UCSD-AML1 (cell line): ENCODE measurements around the gene YPEL1.
"Not testable (repeated sequence)": the region's sequence is repeated elsewhere in the genome, so short reads cannot be mapped to it uniquely, and the experiment has no call there.

Source experiments
- DNase-seq: peaks from one replicate; lab custom pipeline; 2025; ENCODE audit not compliant: unreplicated experiment; lab: John Stamatoyannopoulos, UW

Gene YPEL1

DNA sequence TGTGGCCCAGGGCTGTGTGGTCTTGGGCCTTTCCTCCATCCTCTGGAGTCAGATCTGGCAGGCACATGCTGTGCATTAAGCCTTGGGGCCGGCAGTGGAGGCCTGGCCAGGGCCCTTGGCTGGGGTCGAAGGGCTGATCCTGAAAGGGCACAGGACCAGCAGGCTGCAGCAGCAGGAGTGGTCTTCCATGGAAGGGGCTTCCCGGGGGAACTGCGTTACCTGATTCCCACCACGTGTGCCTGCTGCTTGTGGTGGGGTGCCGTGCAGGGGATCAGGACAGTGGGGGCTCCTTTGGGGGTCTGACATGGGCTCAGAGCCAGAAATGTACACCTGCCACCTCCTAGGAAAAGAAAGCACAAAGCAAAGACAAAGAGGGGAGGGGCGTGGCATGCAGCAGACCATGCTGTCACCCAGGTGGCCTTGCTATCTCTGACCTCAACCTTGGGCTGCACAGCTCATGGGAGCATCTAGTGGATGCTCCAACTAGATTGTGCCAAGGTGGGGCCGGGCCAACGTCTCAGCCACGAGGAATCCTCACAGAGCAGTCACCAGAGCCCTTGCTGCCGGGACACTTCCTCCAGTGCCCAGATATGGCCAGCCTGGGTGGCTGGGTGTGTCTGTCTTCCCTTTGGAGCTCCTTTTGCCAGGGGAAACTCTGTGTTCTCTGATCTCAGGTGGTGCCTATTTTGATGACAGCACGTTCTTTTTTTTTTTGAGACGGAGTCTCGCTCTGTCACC, 17.9 kb upstream of the YPEL1 start:
- no peak for DNase-seq

DNA sequence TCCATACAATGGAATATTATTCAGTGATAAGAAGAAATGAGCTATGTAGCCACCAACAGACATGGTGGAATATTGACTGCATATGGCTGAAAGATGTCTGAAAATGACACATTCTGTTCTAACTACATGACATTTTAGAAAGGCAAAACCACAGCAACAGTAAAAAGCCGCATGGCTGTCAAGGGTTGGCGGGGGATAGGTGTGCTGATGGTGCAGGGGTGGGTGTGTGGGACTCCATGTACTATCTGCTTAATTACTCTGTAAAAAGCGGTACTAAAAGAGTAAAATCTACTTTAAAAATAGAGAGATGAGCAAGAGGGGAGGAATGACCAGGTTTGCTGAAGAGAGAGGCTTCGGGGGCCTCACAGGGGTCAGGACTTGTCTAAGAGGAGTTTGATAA, 16.7 kb upstream of the YPEL1 start:
- no peak for DNase-seq

DNA sequence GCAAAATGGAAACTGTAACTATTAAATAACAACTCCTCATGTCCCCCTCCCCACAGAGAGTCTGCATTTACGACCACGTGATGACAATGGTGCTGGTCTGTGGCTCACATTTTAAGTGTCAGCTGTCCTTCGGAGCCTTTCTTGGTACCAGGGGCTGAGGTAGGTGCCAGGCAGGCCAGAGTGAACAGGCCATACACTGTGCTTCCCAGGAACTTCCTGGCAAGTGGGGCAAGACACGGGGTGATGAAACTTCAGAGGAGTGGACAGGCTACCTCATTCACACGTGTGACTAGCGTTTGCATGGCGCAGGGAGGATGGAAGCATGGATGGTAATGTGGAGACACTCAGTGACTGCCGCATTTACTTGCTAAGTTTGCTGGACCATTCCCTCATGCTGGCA, 10.4 kb upstream of the YPEL1 start:
- DNase-seq = no peak

DNA sequence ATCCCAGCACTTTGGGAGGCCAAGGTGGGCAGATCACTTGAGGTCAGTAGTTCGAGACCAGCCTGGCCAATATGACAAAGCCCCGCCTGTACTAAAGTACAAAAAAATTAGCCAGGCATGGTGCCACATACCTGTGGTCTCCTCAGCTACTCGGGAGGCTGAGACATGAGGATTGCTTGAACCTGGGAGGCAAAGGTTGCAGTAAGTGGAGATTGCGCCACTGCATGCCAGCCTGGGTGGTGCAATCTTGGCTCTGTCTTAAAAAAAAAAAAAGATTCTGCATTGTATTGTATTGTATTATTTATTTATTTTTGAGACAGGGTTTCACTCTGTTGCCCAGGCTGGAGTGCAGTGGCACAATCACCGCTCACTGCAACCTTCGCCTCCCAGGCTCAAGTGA, 9.3 kb upstream of the YPEL1 start:
- DNase-seq = not testable (repeated sequence)

DNA sequence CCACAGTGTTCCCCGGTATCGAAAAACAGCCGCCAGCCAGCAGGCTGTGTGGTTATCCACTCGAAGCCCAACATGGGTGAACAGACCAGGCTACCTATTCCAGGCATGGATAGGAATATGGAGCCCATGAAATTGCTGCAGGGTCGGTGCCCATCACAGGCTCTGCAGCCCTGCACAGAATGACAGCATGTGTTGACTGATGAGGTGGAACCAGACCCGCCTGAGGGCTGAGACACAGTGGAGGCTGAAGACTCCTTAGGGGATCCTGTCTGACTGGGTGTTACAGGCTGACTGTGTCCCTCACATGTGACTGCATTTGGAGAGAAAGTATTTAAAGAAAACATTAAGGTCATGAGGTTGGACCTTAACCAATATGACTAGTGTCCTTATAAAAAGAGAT, 6.2 kb upstream of the YPEL1 start:
- no peak for DNase-seq

DNA sequence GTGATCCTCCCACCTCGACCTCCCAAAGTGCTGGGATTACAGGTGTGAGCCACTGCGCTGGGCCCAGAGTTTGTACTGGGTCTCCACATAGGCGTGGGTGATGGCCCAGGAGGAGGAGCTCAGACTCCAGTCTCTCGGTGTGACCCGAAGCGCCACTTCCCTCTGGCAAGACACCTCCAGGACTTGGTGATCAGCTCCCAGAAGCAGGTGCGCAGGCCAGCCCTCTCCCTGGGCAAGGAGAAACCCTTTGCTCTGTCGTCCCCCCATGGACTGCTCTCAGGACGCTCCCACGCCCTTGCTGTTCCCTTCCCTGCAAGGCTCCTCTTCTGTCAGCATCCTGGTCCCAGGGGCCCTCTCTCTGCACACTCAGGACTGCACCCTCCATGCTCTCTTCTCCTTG, 5.5 kb upstream of the YPEL1 start:
- DNase-seq = no peak

DNA sequence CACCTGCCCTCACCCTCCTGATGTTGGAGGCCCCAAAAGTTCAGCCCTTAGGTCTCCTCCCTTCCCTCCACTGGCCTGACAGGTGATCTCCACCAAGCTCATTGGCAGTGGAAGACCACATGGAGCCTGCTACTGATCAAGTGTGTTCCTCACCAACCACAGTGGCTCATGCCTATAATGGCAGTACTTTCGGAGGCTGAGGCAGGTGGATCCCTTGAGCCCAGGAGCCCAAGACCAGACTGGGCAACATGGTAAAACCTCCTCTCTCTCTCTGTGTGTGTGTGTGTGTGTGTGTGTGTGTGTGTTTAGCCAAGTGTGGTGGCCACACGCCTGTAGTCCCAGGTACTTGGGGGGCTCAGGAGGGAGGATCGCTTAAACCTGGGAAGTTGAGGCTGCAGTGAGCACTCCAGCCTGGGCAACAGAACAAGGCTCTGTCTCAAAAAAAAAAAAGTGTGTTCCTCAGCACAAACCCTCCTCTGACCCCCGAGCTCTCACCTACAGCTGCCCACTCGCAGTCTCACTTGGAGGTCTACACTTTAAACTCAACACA, 4.3 kb upstream of the YPEL1 start:
- DNase-seq = no peak

DNA sequence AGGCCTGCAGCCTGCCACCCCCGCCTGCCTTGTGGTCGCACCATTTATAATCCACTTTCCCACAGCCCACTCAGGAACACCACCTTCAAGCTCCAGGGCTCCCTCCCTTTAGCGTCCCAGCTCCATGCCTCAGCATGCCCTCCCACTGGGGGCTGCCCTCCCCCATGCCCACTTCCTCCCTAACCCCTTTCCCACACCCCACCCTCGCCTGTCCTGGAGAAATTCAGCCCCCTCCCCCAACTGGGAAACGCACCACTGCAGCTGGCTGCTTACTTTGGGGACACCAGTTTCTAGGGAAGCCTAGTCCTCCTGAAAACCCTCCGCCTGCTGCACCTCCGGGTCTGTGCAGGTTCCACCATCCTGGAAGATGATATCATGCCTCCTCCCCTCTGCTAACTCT, 3.4 kb upstream of the YPEL1 start:
- no peak for DNase-seq

DNA sequence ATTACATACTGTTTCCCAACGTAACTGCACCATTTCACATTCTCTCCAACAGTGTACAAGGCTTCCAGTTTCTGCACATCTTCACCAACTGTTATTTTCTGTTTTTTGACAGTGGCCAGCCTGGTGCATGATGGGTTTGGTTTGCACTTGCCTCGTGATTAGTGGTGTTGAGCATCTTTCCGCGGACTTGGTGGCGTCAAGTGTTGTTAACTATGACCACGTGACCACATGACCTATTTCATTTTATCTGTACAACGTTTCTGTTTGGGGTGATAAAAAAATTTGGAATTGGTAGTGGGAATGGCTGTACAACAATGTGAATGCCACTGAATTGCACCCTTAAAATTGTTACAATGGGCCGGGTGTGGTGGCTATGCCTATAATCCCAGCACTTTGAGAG, 2.5 kb upstream of the YPEL1 start:
- no peak for DNase-seq

DNA sequence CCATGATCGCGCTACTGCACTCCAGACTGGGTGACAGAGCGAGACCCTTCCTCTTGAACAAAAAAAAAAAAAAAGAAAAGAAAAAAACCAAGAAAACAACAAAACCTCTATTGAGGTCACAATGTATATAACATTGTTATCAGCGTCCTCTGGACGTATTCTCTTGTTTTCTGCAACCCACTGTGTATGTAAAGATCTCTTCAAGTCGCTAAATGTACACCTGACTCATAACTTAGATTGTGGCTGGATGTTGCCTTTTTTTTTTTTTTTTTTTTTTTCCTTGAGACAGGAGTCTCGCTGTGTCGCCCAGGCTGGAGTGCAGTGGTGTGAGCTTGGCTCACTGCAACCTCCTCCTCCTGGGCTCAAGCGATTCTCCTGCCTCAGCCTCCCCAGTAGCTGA, 1.4 kb upstream of the YPEL1 start:
- no peak for DNase-seq

DNA sequence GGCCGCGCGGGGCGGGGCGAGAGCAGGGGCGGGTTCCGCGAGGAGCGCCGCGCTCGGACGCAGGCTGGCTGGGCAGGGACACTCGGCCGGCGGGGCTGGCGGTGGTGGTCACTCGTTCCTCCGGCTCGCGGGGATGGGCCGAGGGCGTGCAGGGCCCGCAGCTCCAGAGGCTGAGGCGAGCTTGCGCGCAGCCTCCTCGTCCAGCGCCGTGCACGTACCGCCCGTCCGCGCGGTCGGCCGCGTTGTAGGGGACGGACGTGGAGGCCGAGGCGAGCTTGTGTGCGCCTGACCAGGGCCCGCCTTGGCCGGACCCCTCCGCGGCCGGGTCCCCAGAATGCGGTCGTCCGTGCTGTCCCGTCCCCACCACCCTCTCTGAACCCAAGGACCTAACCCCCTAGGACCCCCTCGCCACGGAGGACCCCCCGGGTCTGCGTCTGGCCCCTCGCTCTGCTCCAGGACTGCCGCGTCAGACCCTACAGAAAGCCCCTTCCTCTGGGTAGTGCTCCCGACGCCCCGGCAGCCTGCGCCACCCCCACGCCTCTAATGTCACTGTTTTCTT, 569 bp upstream of the YPEL1 start:
- DNase-seq = no peak

DNA sequence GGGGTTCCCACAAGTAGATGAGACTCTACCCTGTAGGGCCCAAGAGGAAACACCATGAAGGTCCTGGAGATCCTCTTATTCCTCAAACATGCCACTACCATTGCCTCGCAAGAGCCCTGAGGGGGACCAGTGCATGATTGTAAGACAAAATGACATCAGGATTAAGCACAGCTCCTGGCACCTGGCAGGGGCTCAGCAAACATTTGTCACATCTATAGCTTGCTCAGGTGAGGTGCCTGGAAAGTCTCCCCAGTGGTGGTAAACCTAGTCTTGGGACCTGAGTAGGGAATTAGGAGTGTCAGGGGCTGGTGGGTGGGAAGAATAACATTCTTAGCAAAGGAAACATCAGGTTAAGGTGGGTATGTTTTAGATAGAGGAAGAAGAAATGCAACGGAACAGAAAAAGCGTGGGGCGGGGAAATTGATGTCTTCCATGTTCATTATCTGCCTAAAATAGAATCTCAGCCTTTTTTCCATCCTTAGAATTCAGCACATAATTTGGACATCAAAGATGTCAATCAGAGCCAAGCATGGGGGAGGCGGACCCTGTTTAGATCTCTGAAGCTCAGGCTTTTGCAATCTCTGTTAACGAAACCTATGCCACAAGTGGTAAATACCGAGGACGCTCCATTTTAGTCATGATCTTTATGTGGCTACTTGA, 924 bp downstream of the YPEL1 start:
- no peak for DNase-seq

DNA sequence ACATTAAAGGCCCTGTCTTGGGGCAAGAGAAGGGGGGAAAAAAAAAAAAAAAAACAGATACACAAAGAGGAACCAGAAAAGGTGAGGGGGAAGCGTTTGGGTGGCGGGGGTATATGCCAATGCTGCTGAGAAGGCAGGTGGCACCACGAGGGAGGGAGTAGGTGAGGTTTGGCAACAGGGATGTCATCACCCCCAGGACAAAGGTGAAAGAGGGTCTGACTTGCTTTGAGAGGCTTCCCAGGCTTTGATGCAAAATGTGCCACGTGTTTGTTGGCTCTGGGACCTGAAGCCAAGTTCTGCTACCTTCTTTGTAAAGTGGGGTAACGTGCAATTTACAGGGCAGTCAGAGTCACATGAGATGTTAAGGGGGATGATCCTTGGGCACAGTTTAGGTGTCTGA, 4.1 kb downstream of the YPEL1 start:
- no peak for DNase-seq

DNA sequence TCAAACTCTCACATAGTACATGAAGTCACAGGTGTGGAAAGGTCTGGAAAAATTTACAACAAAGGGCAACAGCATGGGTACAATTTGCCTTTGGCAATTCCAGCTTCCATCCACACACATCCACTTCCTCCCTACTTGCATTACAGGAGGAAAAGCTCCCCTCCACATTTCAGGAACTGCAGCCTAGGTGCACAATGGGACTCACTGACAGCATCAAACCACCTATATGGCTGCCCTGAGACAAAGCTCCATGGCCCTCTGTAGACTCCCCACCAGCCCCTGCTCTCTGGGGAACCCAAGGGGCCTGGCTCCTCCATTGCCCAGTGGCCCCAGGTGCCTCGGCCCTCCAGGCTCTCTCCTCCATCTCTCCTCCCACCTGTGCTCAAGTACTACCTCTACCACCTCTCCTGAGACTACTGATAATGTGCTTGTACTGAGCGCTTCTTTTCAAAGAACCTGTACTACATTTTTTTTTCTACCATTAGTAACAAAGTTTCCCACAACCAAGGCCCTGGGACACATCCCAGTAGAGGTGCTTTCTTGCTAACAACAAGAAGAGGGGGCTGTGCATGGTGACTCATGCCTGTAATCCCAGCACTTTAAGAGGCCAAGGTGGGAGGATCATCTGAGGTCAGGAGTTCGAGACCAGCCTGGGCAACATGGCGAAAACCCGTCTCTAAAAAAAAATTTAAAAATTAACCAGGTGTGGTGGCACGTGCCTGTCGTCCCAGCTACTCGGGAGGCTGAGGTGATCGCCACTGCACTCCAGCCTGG, 4.9 kb downstream of the YPEL1 start:
- DNase-seq = no peak

DNA sequence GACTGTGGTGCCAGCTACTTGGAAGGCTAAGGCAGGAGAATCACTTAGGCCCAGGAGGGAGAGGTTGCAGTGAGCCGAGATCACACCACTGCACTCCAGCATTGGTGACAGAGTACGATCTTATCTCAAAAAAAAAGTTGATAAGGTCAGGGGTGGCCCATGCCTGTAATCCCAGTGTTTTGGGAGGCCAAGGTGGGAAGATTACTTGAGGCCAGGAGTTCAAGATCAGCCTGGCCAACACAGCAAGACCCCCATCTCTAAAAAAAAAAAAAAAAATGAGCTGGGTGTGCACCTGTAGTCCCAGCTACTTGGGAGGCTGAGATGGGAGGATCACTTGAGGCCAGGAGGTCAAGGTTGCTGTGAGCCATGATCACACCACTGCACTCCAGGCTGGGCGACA, 6.4 kb downstream of the YPEL1 start:
- not testable (repeated sequence) for DNase-seq

DNA sequence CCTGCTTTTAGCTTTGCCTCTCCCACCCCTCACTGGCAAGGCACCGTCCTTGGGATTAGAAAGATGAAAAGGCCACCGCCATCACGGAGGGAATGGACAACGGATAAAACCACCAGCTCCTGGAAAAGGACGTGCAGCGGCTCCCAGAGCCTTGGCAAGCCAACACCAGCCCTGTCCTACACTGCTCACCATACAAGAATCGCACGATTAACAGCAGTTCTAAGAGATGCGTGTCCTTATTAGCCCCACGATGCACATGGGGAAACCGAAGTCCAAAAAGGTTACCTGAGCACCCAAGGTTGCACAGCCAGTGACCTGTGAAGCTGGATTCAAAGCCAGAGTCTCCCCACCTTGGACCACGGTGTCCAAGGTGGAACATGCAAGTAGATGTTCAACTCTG, 7.3 kb downstream of the YPEL1 start:
- no peak for DNase-seq

DNA sequence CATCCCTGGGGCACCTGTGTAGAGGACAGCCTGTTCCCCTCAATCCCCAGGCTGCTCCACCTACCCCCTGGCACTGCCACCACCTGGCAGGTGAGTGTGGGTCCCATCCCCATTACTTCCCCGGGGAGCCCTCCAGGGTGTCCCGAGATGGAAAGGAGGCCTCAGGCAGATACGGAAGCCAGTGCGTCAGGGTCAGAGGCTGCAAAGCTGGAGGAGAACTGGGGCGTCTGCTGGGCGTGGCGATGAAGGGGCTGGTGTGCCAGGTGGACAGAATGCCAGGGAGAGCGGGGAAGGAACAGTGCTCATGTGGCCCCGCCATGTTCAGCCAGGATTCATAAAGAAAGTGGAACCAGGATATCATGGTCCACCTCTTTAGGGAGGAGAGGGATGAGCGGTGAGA, 7.8 kb downstream of the YPEL1 start:
- DNase-seq = no peak

DNA sequence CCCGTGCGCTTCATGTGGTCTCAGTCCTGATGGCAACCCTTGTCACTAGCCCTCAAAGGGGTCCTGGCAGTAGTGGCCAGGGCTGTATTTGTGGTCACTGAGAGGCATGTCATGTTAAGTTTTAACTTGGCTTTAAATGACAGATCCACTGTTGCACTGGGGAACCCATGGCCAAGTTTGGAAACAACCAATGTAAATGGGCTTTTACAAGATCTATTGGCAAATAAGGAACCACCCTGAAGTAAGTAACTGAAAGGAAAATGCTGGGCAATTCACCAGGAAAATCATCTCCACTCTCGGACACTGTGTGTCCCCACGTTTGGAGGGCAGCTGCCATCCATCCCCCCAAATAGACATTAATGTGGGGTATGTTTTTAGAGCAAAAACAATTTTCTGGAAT, 8.4 kb downstream of the YPEL1 start:
- DNase-seq = no peak

DNA sequence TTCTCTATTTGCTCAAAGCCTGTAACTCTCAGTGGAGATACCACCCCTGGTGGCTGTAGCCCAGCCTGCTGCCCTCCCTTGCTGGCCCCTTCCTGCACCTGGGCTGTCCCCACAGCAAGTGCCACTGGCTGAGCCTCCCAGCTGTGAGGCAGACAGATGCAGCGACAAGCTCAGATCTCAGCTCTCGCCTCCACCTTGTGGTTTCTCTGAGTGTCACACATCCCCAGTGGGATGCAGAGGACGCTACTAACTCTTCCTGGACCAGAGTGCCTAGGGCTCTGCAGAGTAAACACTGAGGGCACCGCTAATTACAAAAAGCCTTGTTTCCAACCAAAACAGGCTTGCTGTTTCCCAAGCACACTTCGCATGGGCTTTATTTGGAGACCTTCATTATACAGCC, 8.9 kb downstream of the YPEL1 start:
- no peak for DNase-seq

DNA sequence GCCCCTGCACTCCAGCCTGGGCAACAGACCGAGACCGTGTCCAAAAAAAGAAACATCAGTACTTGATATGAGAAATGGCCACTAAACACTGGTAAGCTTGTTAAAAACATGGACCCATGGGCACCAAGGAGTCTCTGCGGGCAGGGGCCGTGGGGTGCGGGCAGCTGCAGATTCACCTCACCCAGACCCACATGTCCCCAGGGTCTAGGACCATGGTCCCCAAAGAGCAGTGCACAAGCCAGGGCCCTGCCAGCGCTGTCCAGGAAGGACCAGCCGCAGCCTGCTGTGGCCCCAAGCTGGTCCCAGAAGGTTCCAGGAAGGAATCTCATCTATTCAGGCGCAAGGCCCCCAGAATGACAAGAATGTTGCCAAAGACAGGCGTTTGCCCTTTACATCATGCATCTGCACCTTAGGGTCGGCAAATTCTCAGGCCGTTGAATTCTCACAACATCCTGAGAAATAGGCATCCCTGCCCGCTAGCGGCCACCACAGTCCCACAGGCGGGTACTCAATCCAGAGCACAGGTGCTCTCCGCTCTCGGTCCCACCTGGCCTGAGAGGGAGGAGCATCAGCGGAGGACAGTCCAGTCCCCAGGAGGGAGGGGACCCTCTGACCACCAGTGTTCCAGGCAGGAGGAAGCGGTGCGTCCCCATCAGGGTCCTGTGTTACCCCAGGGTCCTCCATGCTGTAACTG, 9.5 kb downstream of the YPEL1 start:
- DNase-seq = no peak

DNA sequence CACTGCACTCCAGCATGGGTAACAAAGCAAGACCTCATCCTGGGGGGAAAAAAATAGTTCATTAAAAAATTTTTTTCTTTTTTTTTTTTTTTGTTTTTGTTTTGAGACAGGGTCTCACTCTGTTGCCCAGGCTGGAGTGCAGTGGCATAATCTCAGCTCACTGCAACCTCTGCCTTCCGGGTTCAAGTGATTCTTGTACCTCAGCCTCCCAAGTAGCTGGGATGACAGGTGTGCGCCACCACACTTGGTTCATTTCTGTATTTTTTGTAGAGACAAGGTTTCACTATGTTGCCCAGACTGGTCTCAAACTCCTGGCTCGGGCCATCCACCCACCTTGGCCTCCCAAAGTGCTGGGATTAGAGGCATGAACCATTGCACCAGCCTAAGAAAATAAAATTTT, 11.1 kb downstream of the YPEL1 start:
- not testable (repeated sequence) for DNase-seq
